HG03097 (cell line): ENCODE measurements around the gene SRD5A2.

ENCODE experiments used
- ATAC-seq: cut with Tn5 transposase; IDR thresholded peaks from one replicate; pipeline ENCODE4 v1.9.1; 2021; ENCODE audit not compliant: unreplicated experiment, low FRiP score

SRD5A2 gene

DNA sequence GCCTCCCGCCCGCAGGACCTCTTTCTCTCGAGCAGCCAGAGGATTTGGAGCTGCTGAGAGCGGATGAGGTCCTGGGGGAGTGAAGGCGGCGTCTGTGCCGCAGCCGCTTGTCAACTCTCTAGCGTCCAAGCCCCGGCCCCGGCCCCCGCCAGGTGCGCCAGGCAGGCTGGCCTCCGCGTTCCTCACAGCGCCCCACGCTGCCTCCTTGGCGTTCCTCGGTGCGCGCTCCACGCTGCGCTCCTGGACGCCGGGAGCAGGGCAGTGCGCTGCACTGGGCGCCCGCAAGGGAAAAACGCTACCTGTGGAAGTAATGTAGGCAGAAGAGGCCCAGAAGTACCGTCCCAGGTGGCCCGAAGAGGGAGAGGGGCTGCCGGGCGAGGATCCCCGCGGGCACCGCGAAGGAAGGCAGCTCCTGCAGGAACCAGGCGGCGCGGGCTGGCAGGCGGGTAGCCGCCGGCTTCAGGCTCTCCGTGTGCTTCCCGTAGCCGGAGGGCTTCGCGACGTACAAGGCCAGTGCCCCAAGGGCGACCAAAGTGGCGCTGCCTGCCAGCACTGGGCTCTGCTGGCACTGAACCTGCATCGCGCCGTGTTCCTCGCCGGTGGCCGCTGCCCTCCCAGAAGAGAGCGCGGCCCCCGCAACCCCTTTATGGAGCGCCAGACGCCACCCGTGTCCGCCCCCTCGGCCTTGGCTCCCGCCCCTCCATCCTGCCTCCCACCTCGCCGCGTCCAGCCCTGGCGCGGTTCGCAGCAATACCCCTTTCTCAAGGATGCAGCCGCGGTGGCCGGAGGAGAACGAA is at the start of gene SRD5A2:
SRD5A2 (minus strand) TSS at position 618 of the 797 bp plus-strand sequence; CDS start at position 580, 38 bp downstream.
- no peak for ATAC-seq

DNA sequence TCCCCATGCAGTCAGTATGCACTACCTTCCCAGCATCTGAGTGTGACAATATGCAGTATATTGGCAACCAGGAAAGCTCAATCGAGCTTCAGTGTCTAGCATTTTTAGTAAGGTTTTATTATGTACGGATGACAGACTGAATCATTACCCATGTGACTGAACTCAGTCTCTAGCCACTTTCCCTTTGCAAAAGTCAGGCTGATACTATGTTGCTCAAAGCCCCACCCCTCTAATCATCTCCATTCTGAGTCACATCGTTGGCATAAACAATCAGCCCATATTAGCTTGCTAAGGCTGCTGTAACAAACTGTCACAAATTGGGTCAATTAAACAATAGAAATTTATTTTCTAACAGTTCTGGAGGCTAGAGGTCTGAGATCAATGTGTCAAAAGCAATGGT is 25.8 kb upstream of the SRD5A2 start:
- ATAC-seq, result no peak

DNA sequence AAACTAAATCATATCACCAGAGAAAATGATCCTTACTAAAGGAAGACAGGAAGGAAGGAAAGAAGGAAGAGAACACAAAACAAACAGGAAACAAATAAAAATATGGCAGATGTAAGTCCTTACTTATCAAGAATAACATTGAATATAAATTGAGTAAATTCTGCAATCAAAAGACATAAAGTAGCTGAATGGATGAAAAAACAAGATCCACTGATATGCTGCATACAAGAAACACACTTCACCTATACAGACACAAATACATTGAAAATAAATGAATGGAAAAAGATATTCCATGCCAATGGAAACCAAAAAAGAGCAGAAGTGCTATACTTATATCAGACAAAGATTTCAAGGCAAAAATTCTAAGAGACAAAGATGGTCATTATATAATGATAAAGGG is 18.0 kb upstream of the SRD5A2 start:
- ATAC-seq, result no peak

- ATAC-seq, result no peak
Observed at GRCh38 chr2:31586230-31586629, 5.5 kb upstream of the SRD5A2 start.

- ATAC-seq, result no peak
Observed at GRCh38 chr2:31581124-31581795, 522 bp upstream of the SRD5A2 start.

DNA sequence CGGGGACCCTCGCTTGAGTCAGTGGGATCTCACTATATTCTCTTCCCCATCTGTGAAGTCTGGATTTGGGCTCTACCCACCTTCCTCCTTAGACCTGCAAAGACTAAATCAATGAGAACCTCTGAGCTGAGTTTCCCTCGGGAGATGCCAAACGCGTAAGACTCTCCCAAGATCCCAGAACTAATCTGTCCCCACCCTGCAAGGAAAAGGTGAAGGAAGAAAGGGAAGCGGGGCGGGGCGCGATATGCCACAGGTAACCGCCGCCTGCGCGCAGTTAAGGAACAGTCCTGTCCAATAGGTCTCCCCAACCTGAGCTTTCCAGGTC is 780 bp downstream of the SRD5A2 start:
- no peak for ATAC-seq

DNA sequence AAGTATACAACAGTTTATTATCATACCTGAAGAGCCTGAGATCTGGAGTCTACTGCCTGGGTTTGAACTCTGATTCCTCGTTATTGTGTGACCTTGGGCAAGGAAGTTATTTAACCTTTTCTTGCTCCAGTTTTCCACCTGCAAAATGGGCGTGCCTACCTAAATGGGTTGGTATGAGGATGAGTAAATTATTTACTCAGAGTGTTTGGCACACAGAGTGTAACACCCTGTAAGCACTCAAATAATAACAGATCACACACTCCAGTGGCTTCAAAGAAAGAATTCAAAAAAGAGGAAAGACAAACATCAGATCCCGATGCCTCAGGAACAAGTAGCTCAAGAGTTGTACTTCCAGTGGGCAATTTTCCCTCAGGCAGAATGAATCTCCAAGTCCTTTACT is 2.4 kb downstream of the SRD5A2 start:
- no peak for ATAC-seq

DNA sequence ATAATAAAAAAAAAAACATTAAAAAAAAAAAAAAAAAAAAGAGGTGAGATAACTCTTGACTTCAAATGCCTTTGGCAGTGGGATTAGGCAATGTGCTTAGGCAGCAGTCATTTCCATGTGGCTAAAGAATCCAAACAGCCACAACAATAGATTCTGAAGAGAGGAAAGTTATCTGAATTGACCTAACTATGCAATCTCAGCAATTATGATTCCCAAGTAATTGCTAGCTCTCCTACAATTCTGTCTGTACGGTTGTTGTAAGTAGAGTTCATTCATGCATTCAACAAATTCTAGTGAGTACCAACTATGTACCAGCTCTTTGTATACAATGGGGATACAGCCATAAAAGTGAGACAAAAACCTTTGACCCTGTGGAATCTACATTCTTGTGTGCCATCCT is 3.6 kb downstream of the SRD5A2 start:
- no peak for ATAC-seq

GRCh38 chr2:31568585-31569201 is 12.0 kb downstream of the SRD5A2 start:
- no peak for ATAC-seq

DNA sequence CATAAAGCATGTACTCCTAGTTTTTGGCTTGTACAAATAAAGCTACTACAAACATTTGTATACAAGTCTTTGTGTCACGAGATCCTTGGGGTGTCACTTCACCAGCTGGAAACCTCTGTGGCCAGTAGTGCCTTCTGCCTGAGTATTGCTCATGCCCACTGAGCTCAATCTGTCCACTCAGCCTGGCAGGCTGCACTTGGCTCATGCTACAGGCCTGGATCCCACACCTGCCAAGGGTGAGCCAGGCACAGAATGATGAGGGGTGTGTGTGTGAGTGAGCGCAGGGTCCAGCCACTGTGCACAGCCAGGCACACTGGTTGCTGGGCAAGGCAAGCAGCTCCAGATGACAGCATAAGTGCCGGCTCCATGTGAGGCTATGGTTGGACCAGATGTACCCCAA is 13.1 kb downstream of the SRD5A2 start:
- no peak for ATAC-seq

DNA sequence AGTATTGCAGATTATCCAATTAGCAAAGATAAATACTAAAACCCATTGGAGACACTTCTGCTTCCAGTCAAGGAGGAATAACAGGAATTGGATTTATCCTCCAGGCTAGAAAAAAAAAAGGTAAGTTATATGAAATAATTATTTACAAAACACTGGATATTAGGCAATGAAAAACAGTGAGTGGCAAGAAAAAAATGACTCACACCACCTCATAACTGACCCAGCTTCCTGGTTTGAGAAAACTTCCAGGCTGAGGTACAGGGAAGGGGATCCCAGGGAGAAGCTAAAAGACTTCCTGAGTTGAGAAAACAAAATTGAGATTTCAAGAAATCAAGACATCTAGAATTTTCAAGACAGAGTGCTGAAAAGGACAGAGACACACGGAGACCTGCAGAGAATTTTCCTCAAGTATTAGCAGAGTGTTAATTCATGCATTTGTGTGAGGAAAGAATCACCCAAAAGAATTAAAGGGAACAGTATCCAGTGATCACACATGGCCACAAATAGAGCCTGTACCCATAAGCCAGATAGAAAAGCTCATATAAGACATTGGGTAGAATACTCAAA is 17.4 kb downstream of the SRD5A2 start:
- ATAC-seq, result no peak

- ATAC-seq, result no peak
Observed at GRCh38 chr2:31561823-31562222, 18.9 kb downstream of the SRD5A2 start.

DNA sequence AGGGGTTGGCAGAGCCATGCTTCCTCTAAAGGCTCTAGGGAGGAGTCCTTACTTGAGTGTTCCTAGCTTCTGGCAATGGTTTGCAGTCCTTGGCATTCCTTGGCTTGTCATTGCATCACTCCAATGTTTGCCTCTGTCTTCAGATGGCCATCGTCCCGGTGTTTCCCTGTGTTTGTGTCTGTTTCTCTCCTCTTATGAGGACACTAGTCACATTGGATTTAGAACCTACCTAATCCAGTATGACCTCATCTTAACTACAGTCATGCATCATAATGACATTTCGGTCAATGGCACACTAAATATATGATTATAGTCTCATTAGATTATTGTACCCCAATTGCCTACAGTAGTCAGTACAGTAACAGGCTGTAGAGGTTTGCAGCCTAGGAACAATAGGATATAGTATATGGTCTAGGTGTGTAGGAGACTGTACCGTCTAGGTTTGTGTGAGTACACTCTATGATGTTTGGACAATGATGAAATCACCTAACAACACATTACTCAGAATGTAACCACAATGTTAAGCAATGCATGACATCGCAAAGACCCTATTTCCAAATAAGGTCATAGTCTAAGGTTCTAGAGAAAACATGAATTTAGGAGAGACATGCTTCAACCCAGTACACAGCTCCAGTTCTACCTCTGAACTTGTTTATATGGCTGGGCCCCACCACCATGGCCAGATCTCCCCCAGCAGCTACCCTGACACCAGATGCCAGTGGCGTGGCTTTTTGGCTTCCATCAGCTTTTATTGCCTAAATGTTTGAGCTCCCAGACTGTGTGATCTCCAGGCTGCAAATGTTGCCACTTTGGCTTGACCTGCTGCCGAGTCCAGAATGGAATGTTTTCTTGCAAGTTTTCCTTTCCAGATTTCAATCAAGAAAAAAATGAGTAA is 22.1 kb downstream of the SRD5A2 start:
- no peak for ATAC-seq

GRCh38 chr2:31556940-31557339 is 23.8 kb downstream of the SRD5A2 start:
- no peak for ATAC-seq

DNA sequence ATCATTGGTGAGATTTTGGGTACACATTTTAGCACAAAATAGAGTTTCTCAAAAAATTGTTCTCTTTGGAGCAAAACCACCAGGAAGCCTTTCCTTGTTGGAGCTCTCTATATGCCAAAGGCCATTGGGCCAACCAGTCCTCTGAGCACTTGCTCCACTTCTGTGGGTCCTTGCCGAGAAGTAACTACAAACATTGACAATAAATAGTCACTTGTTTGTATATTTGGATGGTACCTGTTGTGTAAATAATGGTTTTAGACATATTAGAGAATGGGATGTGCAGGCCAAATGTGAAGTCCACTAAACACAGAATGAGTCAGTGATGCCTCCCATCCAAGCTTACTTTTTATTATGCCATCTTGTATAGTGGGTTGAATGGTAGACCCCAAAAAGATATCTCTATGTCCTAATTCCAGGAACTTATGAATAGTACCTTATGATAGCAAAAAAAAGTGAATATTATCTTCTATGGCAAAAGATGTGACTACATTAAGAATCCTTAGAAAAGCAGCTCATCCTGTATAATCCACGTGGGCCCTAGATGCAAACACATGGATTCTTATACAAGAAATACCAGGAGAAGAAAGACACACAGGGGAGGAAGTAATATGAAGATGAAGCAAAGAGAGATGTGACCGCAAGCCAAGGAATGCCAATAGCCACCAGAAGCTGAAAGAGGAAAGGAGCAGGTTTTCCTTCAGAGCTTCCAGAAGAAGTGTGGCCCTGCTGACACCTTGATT is 24.6 kb downstream of the SRD5A2 start:
- ATAC-seq, result no peak

GRCh38 chr2:31553362-31553761 is 27.4 kb downstream of the SRD5A2 start:
- no peak for ATAC-seq

- no peak for ATAC-seq
Observed at GRCh38 chr2:31547485-31547884, 33.3 kb downstream of the SRD5A2 start.

- ATAC-seq, result no peak
Observed at GRCh38 chr2:31541853-31542252, 38.9 kb downstream of the SRD5A2 start.

- no peak for ATAC-seq
Observed at GRCh38 chr2:31539505-31539904, 41.2 kb downstream of the SRD5A2 start.

DNA sequence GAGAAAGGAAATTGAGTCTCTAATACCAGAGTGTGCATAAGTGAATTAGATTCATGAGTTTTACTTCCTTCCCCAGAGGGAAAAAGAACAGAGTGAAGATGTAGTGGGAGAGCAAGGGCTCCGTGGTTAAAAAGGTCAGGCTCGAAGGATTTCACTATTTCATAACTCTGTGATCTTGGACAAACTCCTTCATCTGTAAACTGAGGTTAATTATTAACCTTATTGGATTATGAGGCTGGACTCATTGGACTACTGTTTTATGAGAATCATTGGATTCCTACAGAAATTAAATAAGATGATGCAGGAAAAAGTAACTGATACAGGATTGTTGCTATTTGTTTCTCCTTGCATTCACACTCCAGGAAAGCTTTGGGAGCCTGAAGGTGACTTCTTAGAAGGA is 45.0 kb downstream of the SRD5A2 start:
- ATAC-seq, result no peak
